NCI-H510A treated with DMSO at 0.1 percent for 48 hours (cell line): ENCODE results near the gene DNASE1L1.

Source experiments
- DNase-seq: peaks from one replicate; lab custom pipeline; 2025; lab: John Stamatoyannopoulos, UW

DNASE1L1 gene

GRCh38 chrX:154367474-154368308 lies 41.4 kb downstream of the DNASE1L1 start:
- no peak for DNase-seq

DNA sequence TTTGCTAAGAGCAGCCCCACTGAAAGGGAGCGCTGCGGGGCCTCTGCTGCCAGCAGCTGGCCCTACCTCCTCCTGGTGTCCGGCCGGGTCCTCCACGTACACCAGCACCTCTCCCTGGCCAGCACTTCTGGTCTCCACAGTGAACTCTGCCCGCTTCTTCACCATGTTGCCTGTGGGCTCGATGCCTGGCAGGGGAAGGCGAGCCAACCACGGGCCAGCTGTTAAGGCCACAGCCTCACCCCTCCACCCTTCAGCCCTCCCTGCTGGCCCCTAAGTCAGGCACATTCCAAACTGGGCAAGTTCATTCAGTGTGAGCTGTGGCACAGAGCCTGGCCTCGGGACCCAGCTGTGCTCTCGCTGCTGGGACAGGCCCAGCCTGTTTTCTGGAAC lies 42.4 kb downstream of the DNASE1L1 start:
- no peak for DNase-seq

DNA sequence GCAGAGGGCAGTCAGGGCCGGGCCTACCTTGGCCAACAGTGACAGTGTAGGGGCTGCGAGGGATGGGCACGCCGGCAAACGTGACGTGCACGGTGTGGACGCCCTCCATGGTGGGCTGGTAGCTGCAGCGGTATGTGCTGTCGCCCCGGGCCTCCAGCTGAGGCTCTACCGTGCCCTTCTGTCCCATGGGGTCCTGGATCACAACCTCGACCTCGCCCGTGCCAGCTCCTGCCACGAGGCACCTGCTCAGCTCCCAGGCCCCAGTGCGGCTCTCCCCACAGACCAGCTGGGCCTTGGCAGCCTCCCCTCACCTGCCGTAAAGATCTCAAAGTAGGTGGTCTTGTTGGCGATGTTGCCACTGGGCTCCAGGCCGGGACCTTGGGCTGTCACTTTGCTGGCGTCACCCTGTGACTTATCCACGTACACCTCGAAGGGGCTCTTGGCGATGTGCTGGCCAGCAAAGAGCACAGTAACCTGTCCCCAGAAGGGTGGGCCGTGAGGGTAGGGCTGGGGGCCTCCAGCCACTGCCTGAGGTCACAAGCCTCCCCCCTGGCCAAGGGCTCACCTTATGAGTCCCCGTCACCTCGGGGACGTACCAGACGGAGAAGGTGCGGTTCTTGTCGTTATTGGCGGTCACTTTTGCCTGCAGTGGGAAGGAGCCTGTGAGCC lies 42.9 kb downstream of the DNASE1L1 start:
- DNase-seq = no peak

DNA sequence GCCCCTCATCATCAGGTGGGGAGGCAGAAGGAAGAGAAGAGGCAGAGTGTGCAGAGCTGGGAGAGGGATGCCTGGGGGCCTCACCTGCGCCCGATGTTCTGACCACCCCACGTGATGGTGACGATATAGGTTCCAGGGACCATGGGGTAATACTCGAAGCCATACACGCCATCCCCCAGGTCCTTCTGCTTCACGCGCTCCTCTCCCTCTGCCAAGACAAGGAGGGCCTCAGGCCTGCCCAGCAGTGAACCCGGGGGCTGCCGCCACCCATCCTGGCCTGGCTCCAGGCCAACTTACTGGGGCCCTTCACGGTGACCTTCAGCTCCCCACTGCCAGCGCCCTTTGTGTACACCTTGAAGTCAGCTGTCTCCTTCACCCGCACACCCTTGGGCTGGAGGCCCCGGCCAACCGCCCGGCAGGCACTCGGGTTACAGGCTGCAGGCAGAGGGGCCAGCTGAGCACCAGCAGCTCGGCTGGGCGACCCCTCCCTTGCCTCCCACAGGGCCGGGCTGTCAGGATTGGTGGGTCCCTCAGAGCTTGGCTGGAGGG lies 43.9 kb downstream of the DNASE1L1 start:
- no peak for DNase-seq

- DNase-seq = no peak
Measured at GRCh38 chrX:154363706-154364439, 45.2 kb downstream of the DNASE1L1 start.

- DNase-seq = no peak
Measured at GRCh38 chrX:154362085-154362742, 46.8 kb downstream of the DNASE1L1 start.

DNA sequence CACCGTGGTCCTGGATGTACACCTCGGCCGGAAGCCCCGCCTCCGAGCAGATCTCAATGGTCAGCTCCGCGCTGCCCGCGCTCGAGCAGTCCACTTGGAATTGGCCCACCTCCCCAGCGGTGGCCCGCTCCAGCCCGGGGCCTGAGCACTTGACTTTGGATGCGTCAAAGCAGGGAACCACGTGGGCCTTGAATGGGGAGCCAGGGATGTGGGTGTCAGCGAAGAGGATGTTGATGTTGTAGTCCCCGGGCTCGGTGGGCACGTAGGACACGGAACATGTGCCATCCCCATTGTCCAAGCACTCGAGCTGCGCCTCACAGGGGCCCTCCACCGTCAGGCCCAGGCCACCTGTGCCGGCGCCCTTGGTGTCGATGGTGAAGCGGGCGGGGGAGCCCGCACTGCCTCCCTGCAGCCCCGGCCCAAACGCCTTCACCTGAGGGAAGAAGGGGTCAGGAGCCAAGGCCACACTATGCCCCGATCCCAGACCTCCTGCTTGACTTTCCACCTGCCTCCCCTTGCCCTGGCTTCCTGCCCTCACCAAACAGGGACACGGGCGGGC lies 48.8 kb downstream of the DNASE1L1 start:
- DNase-seq = no peak

GRCh38 chrX:154359362-154360154 lies 49.5 kb downstream of the DNASE1L1 start:
- DNase-seq = no peak

GRCh38 chrX:154358829-154359228 lies 50.2 kb downstream of the DNASE1L1 start:
- DNase-seq = no peak

DNA sequence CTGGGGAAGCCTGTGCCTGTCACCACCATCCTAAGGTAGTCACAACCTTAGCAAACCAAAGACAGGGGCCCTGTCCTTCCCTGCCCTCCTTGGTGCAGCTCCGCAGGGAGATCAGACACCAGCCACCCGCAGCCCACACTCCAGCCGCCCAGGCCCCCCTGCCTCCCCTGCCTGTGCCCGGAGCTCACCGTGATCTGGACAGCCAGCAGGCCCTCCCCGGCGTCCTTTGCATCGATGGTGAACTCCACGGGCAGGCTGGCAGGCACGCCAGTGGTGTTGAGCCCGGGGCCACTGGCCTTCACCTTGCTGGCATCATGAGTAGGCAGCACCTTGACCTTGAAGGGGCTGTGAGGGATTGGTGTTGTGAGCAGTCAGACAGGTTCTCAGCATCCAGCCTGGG lies 51.0 kb downstream of the DNASE1L1 start:
- DNase-seq = no peak

- DNase-seq = no peak
Measured at GRCh38 chrX:154357205-154357604, 51.8 kb downstream of the DNASE1L1 start.

DNA sequence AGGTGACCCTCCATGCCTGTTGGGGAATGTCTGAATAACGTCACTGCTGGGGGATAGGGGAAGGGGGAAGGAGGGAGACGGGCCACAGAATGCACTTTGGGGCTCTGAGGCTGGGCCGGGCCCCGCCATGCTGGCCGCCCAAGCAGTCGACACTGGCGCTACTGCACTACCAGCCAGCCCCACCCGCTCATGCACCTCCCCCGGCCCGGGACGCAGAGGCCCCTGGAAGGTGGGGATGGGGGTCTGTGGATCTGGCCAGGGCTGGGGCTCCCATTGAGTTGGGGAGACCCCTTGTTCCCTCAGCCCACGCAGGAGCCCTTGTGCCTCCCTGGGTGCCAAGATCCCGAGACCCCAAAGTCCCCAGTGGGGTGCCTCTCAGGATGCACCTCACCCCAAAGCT lies 52.5 kb downstream of the DNASE1L1 start:
- no peak for DNase-seq

- no peak for DNase-seq
Measured at GRCh38 chrX:154355776-154356140, 53.3 kb downstream of the DNASE1L1 start.

DNA sequence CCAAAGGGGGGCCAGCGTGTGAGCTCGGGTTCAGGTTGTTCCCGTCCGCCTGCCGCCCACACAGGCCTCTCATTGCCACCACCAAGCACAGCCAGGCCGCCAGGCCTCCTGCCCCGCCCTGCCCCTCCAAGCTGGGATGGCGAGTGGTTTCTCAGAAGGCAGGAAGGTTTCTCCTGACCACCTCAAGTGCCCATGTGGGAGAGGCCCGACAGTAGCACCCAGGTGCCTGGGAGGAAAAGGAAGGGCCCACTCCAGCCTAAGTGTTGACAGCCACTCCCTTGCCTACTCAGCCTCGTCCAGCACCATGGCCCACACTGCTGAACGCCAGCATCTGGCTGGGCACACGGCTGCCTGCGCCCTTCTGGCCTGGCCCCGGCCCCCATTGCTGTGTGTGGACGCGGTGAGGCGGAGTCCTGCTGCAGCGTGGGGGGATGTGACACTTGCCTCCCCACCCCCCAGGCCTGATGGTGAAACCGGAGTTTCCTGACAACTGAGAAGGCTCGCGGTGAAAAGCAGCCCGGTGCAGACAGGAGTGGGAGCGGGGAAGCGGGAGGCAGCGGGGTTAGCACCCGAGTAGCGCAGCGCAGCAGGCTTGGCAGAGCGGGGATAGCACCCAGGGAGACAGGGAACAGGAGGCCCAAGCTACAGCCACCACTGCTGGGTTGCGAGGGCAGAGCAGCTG lies 53.8 kb downstream of the DNASE1L1 start:
- no peak for DNase-seq

- no peak for DNase-seq
Measured at GRCh38 chrX:154354516-154354915, 54.5 kb downstream of the DNASE1L1 start.

DNA sequence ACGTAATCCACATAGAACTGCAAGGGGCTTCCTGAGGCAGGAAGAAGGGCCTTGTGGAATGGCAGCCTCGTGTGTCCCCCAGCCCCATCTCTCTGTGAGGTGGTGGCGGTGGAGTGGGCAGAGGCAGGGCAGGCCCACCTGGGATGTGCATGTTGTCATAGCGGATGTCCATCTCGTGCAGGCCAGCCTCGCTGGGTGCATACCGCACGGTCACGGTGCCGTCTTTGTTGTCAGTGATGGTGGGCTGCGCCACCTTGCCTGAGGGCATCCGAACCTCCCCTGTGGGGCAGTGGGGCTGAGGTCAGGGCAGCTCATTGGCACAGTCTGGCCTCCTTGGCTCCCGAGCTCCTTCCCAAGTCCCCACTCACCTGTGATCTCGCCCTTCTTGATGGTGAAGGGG lies 55.0 kb downstream of the DNASE1L1 start:
- no peak for DNase-seq

DNA sequence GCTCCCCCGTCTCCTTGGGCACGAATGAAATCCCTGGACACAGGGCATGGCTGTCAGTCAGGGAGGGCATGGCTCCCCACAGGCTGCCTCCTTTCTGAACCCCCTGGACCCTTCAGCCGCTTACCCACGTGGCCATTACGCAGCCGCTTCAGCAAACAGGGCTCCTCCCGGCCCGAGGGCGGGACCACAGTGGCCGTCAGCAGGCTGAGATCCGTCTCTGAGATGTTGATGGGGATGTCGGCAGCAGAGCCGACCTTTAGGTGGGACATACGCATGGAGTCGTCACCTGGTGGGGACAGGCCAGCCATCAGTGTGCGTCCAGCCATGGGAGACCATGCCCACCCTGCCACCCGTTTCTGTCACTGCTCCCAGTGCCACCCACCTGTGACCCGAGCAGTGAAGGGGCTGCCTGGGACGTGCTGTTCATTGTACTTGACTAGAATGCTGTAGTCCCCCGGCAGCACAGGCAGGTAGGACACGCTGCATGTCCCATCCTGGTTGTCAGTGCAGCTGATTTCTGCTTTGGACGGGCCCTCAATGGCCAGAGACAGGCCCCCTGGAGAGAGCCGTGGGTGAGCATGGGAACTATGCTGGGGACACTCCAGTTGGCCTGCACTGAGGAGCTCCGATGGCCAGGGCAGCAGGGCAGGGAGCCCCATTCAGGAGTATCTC lies 55.7 kb downstream of the DNASE1L1 start:
- DNase-seq = no peak

DNA sequence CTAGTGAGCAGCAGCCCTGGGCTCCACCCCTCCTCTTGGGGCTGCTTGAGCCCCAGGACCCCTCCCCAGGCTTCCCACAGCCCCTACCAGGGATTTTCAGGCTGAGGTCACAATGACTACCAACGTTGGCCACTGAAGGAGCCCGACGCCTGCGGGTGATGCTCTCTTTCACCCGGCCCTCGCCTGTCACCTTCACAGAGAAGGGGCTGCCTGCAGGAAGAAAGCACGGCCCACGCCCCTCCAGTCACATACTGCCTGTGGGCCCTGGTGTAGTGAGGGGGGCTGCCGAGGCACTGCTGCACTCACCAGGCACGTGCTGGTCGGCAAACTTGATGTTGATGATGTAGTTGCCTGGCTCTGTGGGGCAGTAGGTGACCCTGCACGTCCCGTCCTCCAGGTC lies 56.6 kb downstream of the DNASE1L1 start:
- no peak for DNase-seq

DNA sequence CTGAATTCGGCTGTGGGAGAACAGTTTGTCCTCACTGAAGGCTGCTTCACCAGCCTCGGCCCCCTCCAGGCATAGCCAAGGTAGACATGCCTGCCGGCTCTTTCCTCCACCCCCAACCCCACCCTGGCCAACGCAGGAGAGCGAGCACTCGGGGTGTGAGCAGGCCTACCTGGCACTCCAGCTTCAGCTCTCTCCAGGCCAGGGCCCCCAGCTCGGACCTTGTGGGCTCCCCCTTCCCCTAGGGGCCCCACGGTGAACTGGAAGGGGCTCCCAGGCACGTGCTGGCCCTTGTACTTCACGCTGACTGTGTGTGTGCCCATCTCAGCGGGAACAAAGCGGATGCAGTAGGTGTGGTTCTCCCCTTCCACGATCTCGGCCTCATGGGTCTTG lies 57.0 kb downstream of the DNASE1L1 start:
- DNase-seq = no peak
